ENCODE results near the gene AACS. TPM values are rescaled to one million over a fixed set of nuclear protein-coding genes. Genes with fewer than 3 reads are reported as not detected.

Gene AACS
- polyA plus RNA-seq, 3 donors: 4.7 to 7.9 (median 5.1) TPM

- 63% methylated on average over 7 of the region's 15 CpGs for WGBS (ENCODE audit: insufficient coverage)
- Histone ChIP-seq H3K27me3 (ENCODE audit: control insufficient read depth in 2 of 2, insufficient read depth in 2 of 2, low read length in 2 of 2) (no peaks in the 10 kb centered on the region), H2AFZ (ENCODE audit: insufficient read depth, low read depth, low read length, poor library complexity, severe bottlenecking) (no peak overlapping the region), H4K20me1 (ENCODE audit: insufficient read depth, low read length) (no peaks in the 10 kb centered on the region), H3K9ac (ENCODE audit: insufficient read depth, low read length, poor library complexity, severe bottlenecking) (no peak overlapping the region), H3K4me2 (replicated peaks; ENCODE audit: extremely low read depth, low read length, poor library complexity, severe bottlenecking) (no peak overlapping the region), H3K9me3 (replicated peaks in 1 of 2; ENCODE audit: control insufficient read depth in 1 of 2, insufficient read depth in 1 of 2, low read length in 2 of 2) (no peaks in the 10 kb centered on the region), H3K79me2 (ENCODE audit: insufficient read depth, low read length) (no peaks in the 10 kb centered on the region), H3K27ac (ENCODE audit: low read depth in 1 of 2, low read length in 2 of 2) (no peak overlapping the region), H3K4me1 (ENCODE audit: control insufficient read depth in 1 of 2, insufficient read depth in 2 of 2, low read length in 2 of 2) (no peaks in the 10 kb centered on the region), H3K36me3 (replicated peaks in 1 of 2; ENCODE audit: control insufficient read depth in 1 of 2, insufficient read depth in 2 of 2, low read length in 2 of 2) (peaks cover 3 to 20% of the 10 kb centered on the region in 2 donors), H3K4me3 (replicated peaks in 1 of 3; ENCODE audit: low read depth in 2 of 3, low read length in 3 of 3) (no peak overlapping the region)
- Mint-ChIP-seq H3K27ac (peak overlapping the region in 5 of 7 donors; percentile 2 to 71 (median 66)), H3K36me3 (peaks cover 48% of the 10 kb centered on the region in 2 donors), H3K9me3 (peaks cover 0 to 2% (median 0%) of the 10 kb centered on the region in 7 donors), H3K4me1 (peaks cover 8% of the 10 kb centered on the region), H3K4me3 (peak overlapping the region; percentile 18 to 32), H3K27me3 (ENCODE audit: low read depth in 3 of 3) (peaks cover 0 to 3% (median 1%) of the 10 kb centered on the region in 3 donors)
- DNase-seq: no peak
- intact Hi-C loops (cut with micrococcal nuclease): no loop called here
- TF ChIP-seq, protein P1, sequence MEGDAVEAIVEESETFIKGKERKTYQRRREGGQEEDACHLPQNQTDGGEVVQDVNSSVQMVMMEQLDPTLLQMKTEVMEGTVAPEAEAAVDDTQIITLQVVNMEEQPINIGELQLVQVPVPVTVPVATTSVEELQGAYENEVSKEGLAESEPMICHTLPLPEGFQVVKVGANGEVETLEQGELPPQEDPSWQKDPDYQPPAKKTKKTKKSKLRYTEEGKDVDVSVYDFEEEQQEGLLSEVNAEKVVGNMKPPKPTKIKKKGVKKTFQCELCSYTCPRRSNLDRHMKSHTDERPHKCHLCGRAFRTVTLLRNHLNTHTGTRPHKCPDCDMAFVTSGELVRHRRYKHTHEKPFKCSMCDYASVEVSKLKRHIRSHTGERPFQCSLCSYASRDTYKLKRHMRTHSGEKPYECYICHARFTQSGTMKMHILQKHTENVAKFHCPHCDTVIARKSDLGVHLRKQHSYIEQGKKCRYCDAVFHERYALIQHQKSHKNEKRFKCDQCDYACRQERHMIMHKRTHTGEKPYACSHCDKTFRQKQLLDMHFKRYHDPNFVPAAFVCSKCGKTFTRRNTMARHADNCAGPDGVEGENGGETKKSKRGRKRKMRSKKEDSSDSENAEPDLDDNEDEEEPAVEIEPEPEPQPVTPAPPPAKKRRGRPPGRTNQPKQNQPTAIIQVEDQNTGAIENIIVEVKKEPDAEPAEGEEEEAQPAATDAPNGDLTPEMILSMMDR (IDR thresholded peaks at IDR 0.05): no peak
Measured at GRCh38 chr12:125079648-125080645, 14.7 kb downstream of the AACS start.

GRCh38 chr12:125081427-125081826 lies 16.2 kb downstream of the AACS start:
- no peak overlapping the region for H3K27ac ChIP-seq (ENCODE audit: low read depth in 1 of 2, low read length in 2 of 2)
- Mint-ChIP-seq H3K27me3 (ENCODE audit: low read depth in 3 of 3) (peaks cover 0 to 3% (median 1%) of the 10 kb centered on the region in 3 donors), H3K4me1 (peaks cover 8% of the 10 kb centered on the region), H3K4me3 (no peak overlapping the region), H3K27ac (no peak overlapping the region), H3K9me3 (peaks cover 0 to 2% (median 0%) of the 10 kb centered on the region in 7 donors), H3K36me3 (peaks cover 48 to 51% of the 10 kb centered on the region in 2 donors)
- H3K4me2 ChIP-seq (replicated peaks; ENCODE audit: extremely low read depth, low read length, poor library complexity, severe bottlenecking): no peak overlapping the region
- DNase-seq: no peak
- TF ChIP-seq, protein P1 (IDR thresholded peaks at IDR 0.05): no peak
- no peaks in the 10 kb centered on the region for H4K20me1 ChIP-seq (ENCODE audit: insufficient read depth, low read length)
- H2AFZ ChIP-seq (ENCODE audit: insufficient read depth, low read depth, low read length, poor library complexity, severe bottlenecking): no peak overlapping the region
- 99% methylated on average over 8 of the region's 11 CpGs for WGBS (ENCODE audit: insufficient coverage)
- no peaks in the 10 kb centered on the region for H3K27me3 ChIP-seq (ENCODE audit: control insufficient read depth in 2 of 2, insufficient read depth in 2 of 2, low read length in 2 of 2)
- H3K36me3 ChIP-seq (replicated peaks in 1 of 2; ENCODE audit: control insufficient read depth in 1 of 2, insufficient read depth in 2 of 2, low read length in 2 of 2): peaks cover 3 to 28% of the 10 kb centered on the region in 2 donors
- no peaks in the 10 kb centered on the region for H3K79me2 ChIP-seq (ENCODE audit: insufficient read depth, low read length)
- no peak overlapping the region for H3K9ac ChIP-seq (ENCODE audit: insufficient read depth, low read length, poor library complexity, severe bottlenecking)
- intact Hi-C loops (cut with micrococcal nuclease): no loop called here
- no peaks in the 10 kb centered on the region for H3K9me3 ChIP-seq (replicated peaks in 1 of 2; ENCODE audit: control insufficient read depth in 1 of 2, insufficient read depth in 1 of 2, low read length in 2 of 2)
- no peak overlapping the region for H3K4me3 ChIP-seq (replicated peaks in 1 of 3; ENCODE audit: low read depth in 2 of 3, low read length in 3 of 3)
- H3K4me1 ChIP-seq (ENCODE audit: control insufficient read depth in 1 of 2, insufficient read depth in 2 of 2, low read length in 2 of 2): no peaks in the 10 kb centered on the region
